Measurements from ENCODE around the gene ZNF398. TPM values are rescaled to one million over a fixed set of nuclear protein-coding genes. Genes with fewer than 3 reads are reported as not detected.

ZNF398 gene
- total RNA-seq, 1 donor from 2014 or later: 14.9 TPM

DNA sequence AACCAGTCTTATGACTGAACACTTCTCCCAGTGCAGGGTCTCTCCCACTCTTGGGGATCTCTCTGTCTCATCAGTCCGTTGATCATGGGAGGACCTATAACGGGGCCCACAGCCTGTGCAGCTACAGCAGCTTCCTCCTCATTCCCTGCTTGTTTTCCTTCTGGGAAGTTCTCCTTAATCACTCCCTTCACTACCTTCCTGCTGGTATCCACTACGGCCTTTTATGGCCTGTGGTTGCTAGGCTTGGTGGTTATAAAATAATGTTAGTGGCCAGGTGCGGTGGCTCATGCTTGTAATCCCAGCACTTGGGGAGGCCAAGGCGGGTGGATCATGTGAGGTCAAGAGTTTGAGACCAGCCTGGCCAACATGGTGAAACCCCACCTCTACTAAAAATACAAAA, 44.6 kb downstream of the ZNF398 start:
- Mint-ChIP-seq H3K27me3 (ENCODE audit: unreplicated experiment) (peaks cover 4% of the 10 kb centered on the region), H3K4me1 (ENCODE audit: unreplicated experiment) (peaks cover 31% of the 10 kb centered on the region), H3K9me3 (ENCODE audit: unreplicated experiment) (no peaks in the 10 kb centered on the region), H3K27ac (ENCODE audit: unreplicated experiment) (no peak overlapping the region), H3K4me3 (ENCODE audit: unreplicated experiment) (no peak overlapping the region), H3K36me3 (ENCODE audit: low read depth, unreplicated experiment) (peaks cover 3% of the 10 kb centered on the region)
- TF ChIP-seq, protein P1, sequence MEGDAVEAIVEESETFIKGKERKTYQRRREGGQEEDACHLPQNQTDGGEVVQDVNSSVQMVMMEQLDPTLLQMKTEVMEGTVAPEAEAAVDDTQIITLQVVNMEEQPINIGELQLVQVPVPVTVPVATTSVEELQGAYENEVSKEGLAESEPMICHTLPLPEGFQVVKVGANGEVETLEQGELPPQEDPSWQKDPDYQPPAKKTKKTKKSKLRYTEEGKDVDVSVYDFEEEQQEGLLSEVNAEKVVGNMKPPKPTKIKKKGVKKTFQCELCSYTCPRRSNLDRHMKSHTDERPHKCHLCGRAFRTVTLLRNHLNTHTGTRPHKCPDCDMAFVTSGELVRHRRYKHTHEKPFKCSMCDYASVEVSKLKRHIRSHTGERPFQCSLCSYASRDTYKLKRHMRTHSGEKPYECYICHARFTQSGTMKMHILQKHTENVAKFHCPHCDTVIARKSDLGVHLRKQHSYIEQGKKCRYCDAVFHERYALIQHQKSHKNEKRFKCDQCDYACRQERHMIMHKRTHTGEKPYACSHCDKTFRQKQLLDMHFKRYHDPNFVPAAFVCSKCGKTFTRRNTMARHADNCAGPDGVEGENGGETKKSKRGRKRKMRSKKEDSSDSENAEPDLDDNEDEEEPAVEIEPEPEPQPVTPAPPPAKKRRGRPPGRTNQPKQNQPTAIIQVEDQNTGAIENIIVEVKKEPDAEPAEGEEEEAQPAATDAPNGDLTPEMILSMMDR (IDR thresholded peaks at IDR 0.05; ENCODE audit: unreplicated experiment): no peak
- no peak for DNase-seq (ENCODE audit: low spot score)

DNA sequence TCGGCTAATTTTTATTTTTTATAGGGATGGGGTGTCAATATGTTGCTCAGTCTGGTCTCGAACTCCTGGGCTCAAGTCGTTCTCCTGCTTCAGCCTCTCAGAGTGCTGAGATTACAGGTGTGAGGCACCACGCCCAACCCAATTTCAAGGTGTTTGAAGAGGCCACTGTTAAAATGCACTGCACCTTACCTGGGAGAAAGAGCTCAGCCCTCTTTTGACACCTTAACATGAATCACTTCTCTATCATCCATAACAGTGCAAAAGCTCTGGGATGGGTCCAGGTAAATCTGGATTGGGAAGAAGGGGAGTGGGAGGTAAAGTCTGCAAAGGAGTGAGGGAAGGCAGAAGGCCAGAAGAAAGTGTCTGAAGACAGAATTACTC, 47.5 kb downstream of the ZNF398 start:
- Mint-ChIP-seq H3K9me3 (ENCODE audit: unreplicated experiment) (no peaks in the 10 kb centered on the region), H3K27ac (ENCODE audit: unreplicated experiment) (peak overlapping the region; percentile 84), H3K36me3 (ENCODE audit: low read depth, unreplicated experiment) (peaks cover 23% of the 10 kb centered on the region), H3K4me1 (ENCODE audit: unreplicated experiment) (peaks cover 42% of the 10 kb centered on the region), H3K27me3 (ENCODE audit: unreplicated experiment) (peaks cover 9% of the 10 kb centered on the region), H3K4me3 (ENCODE audit: unreplicated experiment) (peak overlapping the region; percentile 92)
- DNase-seq (ENCODE audit: low spot score): no peak
- TF ChIP-seq, protein P1 (IDR thresholded peaks at IDR 0.05; ENCODE audit: unreplicated experiment): no peak

DNA sequence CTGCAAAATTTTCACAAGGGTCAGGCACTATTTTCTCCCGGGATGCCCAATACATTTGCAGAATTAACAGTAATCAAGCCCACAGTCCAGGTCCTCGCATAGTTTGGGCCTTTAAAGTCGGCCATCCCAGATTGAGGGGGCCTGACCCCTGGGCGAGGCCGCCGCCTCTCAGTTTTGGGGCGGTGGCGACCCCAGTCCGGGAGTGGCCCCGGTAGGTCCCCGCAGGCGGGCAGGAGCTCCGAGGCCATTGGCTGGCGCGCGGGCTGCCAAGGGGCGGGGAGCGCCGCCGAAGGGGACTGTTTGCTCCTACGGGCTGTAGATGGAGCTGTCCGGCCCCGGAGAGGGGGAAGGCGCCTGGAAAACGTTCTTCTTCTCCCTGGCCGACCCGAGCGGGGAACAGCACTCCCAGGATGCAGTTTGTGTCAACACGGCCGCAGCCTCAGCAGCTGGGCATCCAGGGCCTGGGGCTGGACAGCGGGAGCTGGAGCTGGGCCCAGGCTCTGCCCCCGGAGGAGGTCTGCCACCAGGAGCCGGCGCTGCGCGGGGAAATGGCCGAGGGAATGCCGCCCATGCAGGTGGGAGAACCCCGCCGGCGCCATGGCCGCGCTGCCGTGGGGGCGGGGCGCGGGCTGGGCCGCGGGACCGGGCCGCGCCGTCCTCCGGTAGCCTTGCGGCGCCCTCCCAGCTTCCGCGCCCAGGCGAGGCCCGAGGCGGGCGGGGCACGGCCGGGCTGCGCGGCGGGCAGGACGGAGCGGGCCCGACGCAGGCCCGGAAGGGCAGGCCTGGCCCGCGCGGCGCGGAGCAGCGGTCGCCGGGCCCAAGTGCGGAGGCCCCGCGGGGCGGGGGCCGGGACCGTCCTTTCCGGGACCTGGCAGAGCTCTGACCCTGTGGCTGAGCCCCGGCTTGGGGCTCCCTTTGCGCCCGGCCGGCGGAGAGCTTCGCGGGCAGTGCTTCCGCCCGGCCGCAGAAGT, 48.2 kb downstream of the ZNF398 start, which contains the start of gene ZNF282:
Gene ZNF282, plus strand, starts transcription at position 367 of the 971 bp plus-strand sequence. Its CDS starts 44 bp downstream, at position 411.
- Mint-ChIP-seq H3K27me3 (ENCODE audit: unreplicated experiment) (peaks cover 9% of the 10 kb centered on the region), H3K36me3 (ENCODE audit: low read depth, unreplicated experiment) (peaks cover 30% of the 10 kb centered on the region), H3K9me3 (ENCODE audit: unreplicated experiment) (no peaks in the 10 kb centered on the region), H3K4me3 (ENCODE audit: unreplicated experiment) (peak within 1 kb of the TSS; percentile 96), H3K27ac (ENCODE audit: unreplicated experiment) (peak within 1 kb of the TSS; percentile 84), H3K4me1 (ENCODE audit: unreplicated experiment) (peaks cover 42% of the 10 kb centered on the region)
- TF ChIP-seq, protein P1 (IDR thresholded peaks at IDR 0.05; ENCODE audit: unreplicated experiment): no peak
- DNase-seq (ENCODE audit: low spot score): peak; percentile 89

DNA sequence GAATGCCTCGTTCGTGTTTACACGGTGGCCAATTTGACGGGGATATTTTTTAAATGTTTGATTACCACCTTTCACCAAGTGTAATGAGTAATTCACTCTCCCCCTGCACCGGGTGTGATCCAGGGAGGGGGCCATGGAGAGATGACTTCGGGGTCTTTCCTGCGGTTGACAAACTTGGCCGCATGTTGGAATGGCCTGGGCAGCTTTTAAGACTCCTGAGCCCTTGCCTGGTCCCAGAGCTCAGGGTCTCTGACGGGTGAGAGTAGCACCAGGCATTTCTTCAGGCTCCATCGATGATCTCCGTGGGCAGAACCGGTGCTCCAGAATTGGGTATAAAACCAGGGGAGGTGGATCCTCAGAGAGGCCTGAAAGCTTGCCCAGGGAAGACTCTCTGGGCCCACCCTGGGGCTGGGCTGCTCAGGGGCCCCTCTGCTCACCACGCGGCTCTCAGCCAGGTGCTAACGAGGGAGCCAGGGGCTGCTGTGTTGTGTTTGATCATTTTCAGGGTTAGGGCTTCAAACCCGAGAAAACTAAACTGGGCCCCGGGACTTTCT, 49.0 kb downstream of the ZNF398 start:
- no peaks in the 10 kb centered on the region for H3K9me3 Mint-ChIP-seq (ENCODE audit: unreplicated experiment)
- H3K27ac Mint-ChIP-seq (ENCODE audit: unreplicated experiment): peak overlapping the region; percentile 48
- H3K36me3 Mint-ChIP-seq (ENCODE audit: low read depth, unreplicated experiment): peaks cover 36% of the 10 kb centered on the region
- TF ChIP-seq, protein P1 (IDR thresholded peaks at IDR 0.05; ENCODE audit: unreplicated experiment): no peak
- H3K4me1 Mint-ChIP-seq (ENCODE audit: unreplicated experiment): peaks cover 41% of the 10 kb centered on the region
- DNase-seq (ENCODE audit: low spot score): no peak
- H3K4me3 Mint-ChIP-seq (ENCODE audit: unreplicated experiment): peak overlapping the region; percentile 96
- peaks cover 9% of the 10 kb centered on the region for H3K27me3 Mint-ChIP-seq (ENCODE audit: unreplicated experiment)
